T-helper 2 cell treated with Interferon-gamma antibody and Interleukin-4, amounts not matched to agents 100 ng/mL and 5 ng/mL, for 36 hours (primary cell): Measurements from ENCODE around the gene HBQ1. TPM values are rescaled to one million over a fixed set of nuclear protein-coding genes. Genes with fewer than 3 reads are reported as not detected.
"Not testable (repeated sequence)": the region's sequence is repeated elsewhere in the genome, so short reads cannot be mapped to it uniquely, and the experiment has no call there.

Experiments used
- intact Hi-C: fragments of 100-400 bp; cut with micrococcal nuclease; formaldehyde crosslinking; loops from one replicate; pipeline ENCODE4 v1.15.1; 2023
- total RNA-seq: library from RNA; stranded (reverse); gene quantifications from 2 replicates; pipeline ENCODE4 v1.2.3, GENCODE V29; 2022

HBQ1 gene
- total RNA-seq, 1 donor from 2014 or later = not detected

- intact Hi-C loops = no loop called here
Observed at GRCh38 chr16:175011-175949, 5.0 kb upstream of the HBQ1 start.

- intact Hi-C loops = not testable (repeated sequence)
Observed at GRCh38 chr16:176006-176405, 4.3 kb upstream of the HBQ1 start.

- intact Hi-C loops = not testable (repeated sequence)
Observed at GRCh38 chr16:176477-177382, 3.5 kb upstream of the HBQ1 start, which contains the start of gene HBA1. Gene HBA1 (plus strand): TSS chr16:176680. CDS start chr16:176717, 37 bp downstream.

- intact Hi-C loops = no loop called here
Observed at GRCh38 chr16:177394-177822, 2.9 kb upstream of the HBQ1 start.

- intact Hi-C loops = no loop called here
Observed at GRCh38 chr16:177981-178667, 2.1 kb upstream of the HBQ1 start.

- intact Hi-C loops = no loop called here
Observed at GRCh38 chr16:178668-179015, 1.6 kb upstream of the HBQ1 start.

GRCh38 chr16:179211-180092 lies 807 bp upstream of the HBQ1 start:
- intact Hi-C loops = loop anchor here (2.0 kb wide), 2 partner anchors 63 to 73 kb away; no protein-coding TSS in a partner anchor

- intact Hi-C loops = loop anchor here (1.0 to 2.0 kb wide), 3 partner anchors 64 to 116 kb away; no protein-coding TSS in a partner anchor
Observed at GRCh38 chr16:180681-181564, 664 bp downstream of the HBQ1 start.

GRCh38 chr16:181565-182021 lies 1.3 kb downstream of the HBQ1 start:
- intact Hi-C loops = loop anchor here (1.0 to 2.0 kb wide), 3 partner anchors 65 to 116 kb away; no protein-coding TSS in a partner anchor

GRCh38 chr16:183005-183404 lies 2.7 kb downstream of the HBQ1 start:
- intact Hi-C loops = no loop called here

- intact Hi-C loops = no loop called here
Observed at GRCh38 chr16:185213-185612, 5.0 kb downstream of the HBQ1 start.

- intact Hi-C loops = no loop called here
Observed at GRCh38 chr16:185691-186090, 5.4 kb downstream of the HBQ1 start.

GRCh38 chr16:187330-187729 lies 7.1 kb downstream of the HBQ1 start:
- intact Hi-C loops = no loop called here

- intact Hi-C loops = no loop called here
Observed at GRCh38 chr16:188674-189073, 8.4 kb downstream of the HBQ1 start.

- intact Hi-C loops = no loop called here
Observed at GRCh38 chr16:189604-190186, 9.4 kb downstream of the HBQ1 start.

GRCh38 chr16:191831-192230 lies 11.6 kb downstream of the HBQ1 start:
- intact Hi-C loops = no loop called here

- intact Hi-C loops = no loop called here
Observed at GRCh38 chr16:192686-193085, 12.4 kb downstream of the HBQ1 start.

- intact Hi-C loops = no loop called here
Observed at GRCh38 chr16:193441-193840, 13.2 kb downstream of the HBQ1 start.

GRCh38 chr16:194516-194915 lies 14.3 kb downstream of the HBQ1 start:
- intact Hi-C loops = no loop called here
